Rectal smooth muscle tissue (tissue), 1 donor: ENCODE results near the gene RBM28.

Source experiments
- H3K27ac ChIP-seq: one replicate; pipeline ENCODE4 v1.7.0; 2013; ENCODE audit warnings: low read depth, low read length, inconsistent platforms
- H3K27me3 ChIP-seq: one replicate; pipeline ENCODE4 v1.7.0; 2013; ENCODE audit warnings: low read length; ENCODE audit not compliant: control insufficient read depth, insufficient read depth
- H3K36me3 ChIP-seq: one replicate; pipeline ENCODE4 v1.7.0; 2013; ENCODE audit warnings: low read length; ENCODE audit not compliant: control insufficient read depth, insufficient read depth
- H3K4me1 ChIP-seq: one replicate; pipeline ENCODE4 v1.7.0; 2013; ENCODE audit warnings: low read length; ENCODE audit not compliant: control insufficient read depth, insufficient read depth
- H3K4me3 ChIP-seq: one replicate; pipeline ENCODE4 v1.7.0; 2013; ENCODE audit warnings: low read length
- H3K9ac ChIP-seq: one replicate; pipeline ENCODE4 v1.7.0; 2013; ENCODE audit warnings: low read length

RBM28 gene

GRCh38 chr7:128352636-128353035 is 8.9 kb upstream of the RBM28 start:
- H3K27ac ChIP-seq: no peak overlapping the region
- H3K9ac ChIP-seq: no peak overlapping the region
- H3K4me3 ChIP-seq: no peak overlapping the region
- H3K4me1 ChIP-seq: no peaks in the 10 kb centered on the region
- no peaks in the 10 kb centered on the region for H3K36me3 ChIP-seq
- H3K27me3 ChIP-seq: peaks cover 18% of the 10 kb centered on the region

GRCh38 chr7:128352153-128352537 is 8.4 kb upstream of the RBM28 start:
- Histone ChIP-seq H3K36me3 (no peaks in the 10 kb centered on the region), H3K27me3 (peaks cover 18% of the 10 kb centered on the region), H3K9ac (no peak overlapping the region), H3K4me1 (no peaks in the 10 kb centered on the region), H3K4me3 (peak overlapping the region; percentile 18), H3K27ac (no peak overlapping the region)

GRCh38 chr7:128351296-128352152 is 7.8 kb upstream of the RBM28 start:
- Histone ChIP-seq H3K36me3 (no peaks in the 10 kb centered on the region), H3K27me3 (peaks cover 18% of the 10 kb centered on the region), H3K4me3 (peak overlapping the region; percentile 18), H3K4me1 (no peaks in the 10 kb centered on the region), H3K9ac (no peak overlapping the region), H3K27ac (no peak overlapping the region)

- H3K4me3 ChIP-seq: no peak overlapping the region
- no peaks in the 10 kb centered on the region for H3K36me3 ChIP-seq
- H3K4me1 ChIP-seq: no peaks in the 10 kb centered on the region
- H3K27ac ChIP-seq: no peak overlapping the region
- no peak overlapping the region for H3K9ac ChIP-seq
- H3K27me3 ChIP-seq: peaks cover 18% of the 10 kb centered on the region
Measured at GRCh38 chr7:128350708-128351295, 7.1 kb upstream of the RBM28 start.

GRCh38 chr7:128349466-128349825 is 5.7 kb upstream of the RBM28 start:
- H3K36me3 ChIP-seq: no peaks in the 10 kb centered on the region
- H3K9ac ChIP-seq: no peak overlapping the region
- H3K27ac ChIP-seq: no peak overlapping the region
- H3K4me1 ChIP-seq: no peaks in the 10 kb centered on the region
- peaks cover 15% of the 10 kb centered on the region for H3K27me3 ChIP-seq
- no peak overlapping the region for H3K4me3 ChIP-seq

- Histone ChIP-seq H3K4me3 (no peak overlapping the region), H3K36me3 (no peaks in the 10 kb centered on the region), H3K27ac (no peak overlapping the region), H3K27me3 (peaks cover 9% of the 10 kb centered on the region), H3K4me1 (peaks cover 6% of the 10 kb centered on the region), H3K9ac (no peak overlapping the region)
Measured at GRCh38 chr7:128347647-128348097, 4.0 kb upstream of the RBM28 start.

GRCh38 chr7:128344431-128344774 is 695 bp upstream of the RBM28 start:
- H3K27me3 ChIP-seq: no peaks in the 10 kb centered on the region
- peaks cover 14% of the 10 kb centered on the region for H3K4me1 ChIP-seq
- no peak overlapping the region for H3K4me3 ChIP-seq
- H3K27ac ChIP-seq: no peak overlapping the region
- no peaks in the 10 kb centered on the region for H3K36me3 ChIP-seq
- no peak overlapping the region for H3K9ac ChIP-seq

GRCh38 chr7:128341733-128342132 is 2.0 kb downstream of the RBM28 start:
- no peaks in the 10 kb centered on the region for H3K27me3 ChIP-seq
- H3K4me1 ChIP-seq: peaks cover 14% of the 10 kb centered on the region
- no peak overlapping the region for H3K9ac ChIP-seq
- no peak overlapping the region for H3K27ac ChIP-seq
- H3K36me3 ChIP-seq: peaks cover 13% of the 10 kb centered on the region
- H3K4me3 ChIP-seq: no peak overlapping the region

GRCh38 chr7:128335730-128336129 is 8.0 kb downstream of the RBM28 start:
- Histone ChIP-seq H3K9ac (no peak overlapping the region), H3K27ac (no peak overlapping the region), H3K27me3 (no peaks in the 10 kb centered on the region), H3K4me1 (no peaks in the 10 kb centered on the region), H3K4me3 (no peak overlapping the region), H3K36me3 (peaks cover 42% of the 10 kb centered on the region)

- no peak overlapping the region for H3K27ac ChIP-seq
- H3K4me1 ChIP-seq: no peaks in the 10 kb centered on the region
- peaks cover 25% of the 10 kb centered on the region for H3K36me3 ChIP-seq
- H3K4me3 ChIP-seq: no peak overlapping the region
- no peaks in the 10 kb centered on the region for H3K27me3 ChIP-seq
- no peak overlapping the region for H3K9ac ChIP-seq
Measured at GRCh38 chr7:128324368-128324680, 19.4 kb downstream of the RBM28 start.

- no peak overlapping the region for H3K27ac ChIP-seq
Measured at GRCh38 chr7:128323459-128324367, 20.0 kb downstream of the RBM28 start.

GRCh38 chr7:128323040-128323439 is 20.7 kb downstream of the RBM28 start:
- H3K36me3 ChIP-seq: peaks cover 25% of the 10 kb centered on the region
- no peaks in the 10 kb centered on the region for H3K4me1 ChIP-seq
- no peak overlapping the region for H3K27ac ChIP-seq
- no peak overlapping the region for H3K4me3 ChIP-seq
- H3K27me3 ChIP-seq: no peaks in the 10 kb centered on the region
- H3K9ac ChIP-seq: no peak overlapping the region

More at GRCh38 chr7:128323459-128324367, 20.0 kb downstream of the RBM28 start:
- no peaks in the 10 kb centered on the region for H3K27me3 ChIP-seq
- H3K4me3 ChIP-seq: no peak overlapping the region
- no peaks in the 10 kb centered on the region for H3K4me1 ChIP-seq
- H3K9ac ChIP-seq: no peak overlapping the region
- H3K36me3 ChIP-seq: peaks cover 25% of the 10 kb centered on the region
